ENCODE results near the gene BIK.

DNA sequence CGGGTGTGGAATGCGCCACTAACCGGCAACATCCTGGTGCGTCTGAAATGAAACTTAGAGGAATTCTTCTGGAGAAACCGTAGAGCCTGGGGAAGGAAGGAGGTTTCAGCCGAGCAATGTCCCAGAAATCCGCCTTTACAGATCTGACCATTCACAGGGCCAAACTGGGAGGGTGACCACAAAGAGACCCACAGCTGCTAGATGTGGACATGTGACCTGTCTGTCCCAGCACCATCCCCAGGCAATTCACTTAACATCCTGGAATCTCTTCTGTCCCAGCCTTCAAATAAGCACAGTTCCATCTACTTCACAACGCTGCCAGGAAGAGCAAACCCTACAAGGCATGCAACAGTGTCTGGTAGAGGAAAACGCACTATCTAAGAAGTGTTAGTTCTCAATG lies 22.9 kb downstream of the BIK start:
- TF ChIP-seq ATF2 (CRISPR knock-in tag; IDR thresholded peaks at IDR 0.05; ENCODE audit: borderline replicate concordance, low read depth) (no peak), USF2 (CRISPR knock-in tag; IDR thresholded peaks at IDR 0.05) (no peak), CTCF (IDR thresholded peaks at IDR 0.05) (no peak), RELA (CRISPR knock-in tag; IDR thresholded peaks at IDR 0.05; ENCODE audit: borderline replicate concordance) (no peak), ZBTB21 (CRISPR knock-in tag; IDR thresholded peaks at IDR 0.05; ENCODE audit: borderline replicate concordance) (no peak), FOXJ3 (CRISPR knock-in tag; IDR thresholded peaks at IDR 0.05; ENCODE audit: borderline replicate concordance) (no peak), ZNF121 (CRISPR knock-in tag; IDR thresholded peaks at IDR 0.05) (no peak), ATF6 (CRISPR knock-in tag; IDR thresholded peaks at IDR 0.05) (no peak), NR2C2 (CRISPR knock-in tag; IDR thresholded peaks at IDR 0.05) (no peak), IRF2 (CRISPR knock-in tag; IDR thresholded peaks at IDR 0.05; ENCODE audit: borderline replicate concordance, low read depth) (no peak), ZNF512 (CRISPR knock-in tag; IDR thresholded peaks at IDR 0.05; ENCODE audit: borderline replicate concordance) (no peak), FOXK1 (CRISPR knock-in tag; IDR thresholded peaks at IDR 0.05) (no peak), GRHL2 (CRISPR knock-in tag; IDR thresholded peaks at IDR 0.05; ENCODE audit: insufficient replicate concordance, severe bottlenecking) (no peak)
- TF ChIP-seq, protein P1, sequence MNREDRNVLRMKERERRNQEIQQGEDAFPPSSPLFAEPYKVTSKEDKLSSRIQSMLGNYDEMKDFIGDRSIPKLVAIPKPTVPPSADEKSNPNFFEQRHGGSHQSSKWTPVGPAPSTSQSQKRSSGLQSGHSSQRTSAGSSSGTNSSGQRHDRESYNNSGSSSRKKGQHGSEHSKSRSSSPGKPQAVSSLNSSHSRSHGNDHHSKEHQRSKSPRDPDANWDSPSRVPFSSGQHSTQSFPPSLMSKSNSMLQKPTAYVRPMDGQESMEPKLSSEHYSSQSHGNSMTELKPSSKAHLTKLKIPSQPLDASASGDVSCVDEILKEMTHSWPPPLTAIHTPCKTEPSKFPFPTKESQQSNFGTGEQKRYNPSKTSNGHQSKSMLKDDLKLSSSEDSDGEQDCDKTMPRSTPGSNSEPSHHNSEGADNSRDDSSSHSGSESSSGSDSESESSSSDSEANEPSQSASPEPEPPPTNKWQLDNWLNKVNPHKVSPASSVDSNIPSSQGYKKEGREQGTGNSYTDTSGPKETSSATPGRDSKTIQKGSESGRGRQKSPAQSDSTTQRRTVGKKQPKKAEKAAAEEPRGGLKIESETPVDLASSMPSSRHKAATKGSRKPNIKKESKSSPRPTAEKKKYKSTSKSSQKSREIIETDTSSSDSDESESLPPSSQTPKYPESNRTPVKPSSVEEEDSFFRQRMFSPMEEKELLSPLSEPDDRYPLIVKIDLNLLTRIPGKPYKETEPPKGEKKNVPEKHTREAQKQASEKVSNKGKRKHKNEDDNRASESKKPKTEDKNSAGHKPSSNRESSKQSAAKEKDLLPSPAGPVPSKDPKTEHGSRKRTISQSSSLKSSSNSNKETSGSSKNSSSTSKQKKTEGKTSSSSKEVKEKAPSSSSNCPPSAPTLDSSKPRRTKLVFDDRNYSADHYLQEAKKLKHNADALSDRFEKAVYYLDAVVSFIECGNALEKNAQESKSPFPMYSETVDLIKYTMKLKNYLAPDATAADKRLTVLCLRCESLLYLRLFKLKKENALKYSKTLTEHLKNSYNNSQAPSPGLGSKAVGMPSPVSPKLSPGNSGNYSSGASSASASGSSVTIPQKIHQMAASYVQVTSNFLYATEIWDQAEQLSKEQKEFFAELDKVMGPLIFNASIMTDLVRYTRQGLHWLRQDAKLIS (CRISPR knock-in tag; IDR thresholded peaks at IDR 0.05; ENCODE audit: borderline replicate concordance), result no peak

Measured in WTC11 (cell line).